ENCODE results near the gene CREB3.

CREB3 gene

DNA sequence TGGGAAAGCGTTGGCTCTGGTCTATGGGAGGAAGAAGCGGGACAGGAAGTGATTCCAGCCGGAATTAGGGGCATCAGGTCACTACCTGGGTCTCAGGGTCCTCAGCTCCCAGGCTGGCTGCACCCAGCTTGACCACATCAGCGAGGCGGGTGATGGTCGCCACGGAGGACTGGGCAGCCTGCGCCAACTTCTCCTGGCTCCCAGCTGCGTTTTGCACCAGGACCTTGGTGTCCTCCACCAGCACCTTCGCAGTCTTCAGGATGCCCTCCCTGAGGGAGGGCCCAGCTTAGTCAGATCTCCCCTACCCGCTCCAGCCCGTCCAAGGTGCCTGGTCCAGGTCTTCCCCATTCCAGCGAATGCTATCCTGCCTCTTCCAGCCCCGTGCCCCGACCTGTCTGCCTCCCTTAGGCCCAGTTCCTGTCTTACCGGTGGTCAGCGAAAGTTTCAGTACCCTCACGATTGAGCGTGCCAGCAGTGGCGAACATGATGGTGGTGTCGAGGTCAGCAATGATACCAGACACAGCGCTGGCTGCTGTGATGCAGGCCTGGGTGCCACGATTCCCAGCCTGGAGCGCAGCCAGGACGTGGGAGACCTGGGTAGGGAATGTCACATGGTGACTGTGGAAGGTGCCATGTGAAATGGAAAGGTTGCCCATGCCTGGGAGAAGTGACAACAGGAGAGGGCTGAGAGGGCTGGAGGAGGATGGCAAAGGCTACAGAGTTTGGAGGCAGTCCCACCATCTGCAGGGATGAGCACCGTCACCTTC, 28.4 kb upstream of the CREB3 start:
- DNase-seq, result no peak

DNA sequence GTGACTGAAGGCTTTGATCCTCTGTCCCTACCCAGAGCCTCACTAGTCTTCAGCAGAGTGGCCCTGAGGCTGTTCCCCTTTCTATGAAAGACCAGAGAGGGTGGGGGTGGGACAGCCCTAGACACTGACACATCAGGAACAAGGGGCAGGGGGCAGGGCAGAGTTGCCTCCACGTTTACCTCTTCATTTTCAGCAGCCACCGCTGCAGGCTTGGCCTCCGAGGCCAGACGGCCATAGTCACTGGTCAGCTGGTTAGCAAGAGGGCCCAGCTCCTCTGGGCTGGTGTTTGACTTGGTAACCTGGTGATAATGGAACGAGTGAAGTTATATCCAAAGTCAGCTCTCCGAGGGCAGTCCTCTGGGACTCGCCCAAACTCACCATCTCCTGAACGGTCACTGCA, 27.1 kb upstream of the CREB3 start:
- DNase-seq, result no peak

DNA sequence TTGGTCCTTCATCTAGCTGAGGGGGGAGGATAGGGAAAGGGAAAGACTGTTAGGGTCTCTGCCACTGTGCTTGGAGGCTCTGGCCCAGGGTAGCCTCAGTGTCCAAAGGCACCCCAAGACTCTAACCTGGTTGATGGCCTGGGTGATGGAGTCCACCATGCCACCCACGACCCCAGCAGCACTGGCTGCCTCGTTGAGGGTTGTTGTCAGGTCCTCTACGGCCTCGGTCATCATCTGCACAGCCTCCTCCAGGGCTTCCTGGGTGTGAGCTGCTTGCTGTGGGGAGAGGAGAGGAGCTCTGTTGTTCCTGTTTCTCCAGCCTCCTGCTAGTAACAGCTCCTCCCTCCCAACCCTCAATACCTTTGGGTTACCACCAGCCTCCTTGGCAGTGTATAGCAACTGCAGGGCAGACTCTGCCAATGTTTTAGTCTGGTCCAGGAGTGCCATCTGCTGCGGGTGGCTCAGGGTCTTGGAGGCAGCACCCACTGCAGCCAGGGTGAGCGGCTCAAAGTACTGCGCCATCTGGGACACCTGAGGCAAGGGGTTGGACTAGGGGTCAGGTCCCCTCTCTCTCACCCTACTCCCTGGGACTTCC, 26.5 kb upstream of the CREB3 start:
- no peak for DNase-seq

DNA sequence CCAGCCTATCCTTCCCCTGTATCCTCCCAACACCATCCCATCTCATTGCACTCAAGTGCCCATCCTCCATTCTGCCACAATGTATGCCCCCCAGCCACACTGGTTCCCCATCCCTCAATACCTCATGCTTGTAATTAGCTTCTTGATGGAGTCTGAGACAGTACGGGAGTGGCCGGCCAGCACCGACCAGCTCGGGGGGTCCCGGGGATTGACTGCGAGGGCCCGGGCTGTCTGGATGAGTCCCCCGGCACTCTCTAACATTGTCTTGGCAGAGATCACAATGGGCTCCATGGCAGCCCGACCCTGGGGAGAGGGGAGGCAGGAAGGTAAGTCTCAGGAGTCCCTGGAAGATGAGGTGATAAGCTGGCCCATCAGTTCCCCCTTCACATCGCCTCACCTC, 25.5 kb upstream of the CREB3 start:
- no peak for DNase-seq

DNA sequence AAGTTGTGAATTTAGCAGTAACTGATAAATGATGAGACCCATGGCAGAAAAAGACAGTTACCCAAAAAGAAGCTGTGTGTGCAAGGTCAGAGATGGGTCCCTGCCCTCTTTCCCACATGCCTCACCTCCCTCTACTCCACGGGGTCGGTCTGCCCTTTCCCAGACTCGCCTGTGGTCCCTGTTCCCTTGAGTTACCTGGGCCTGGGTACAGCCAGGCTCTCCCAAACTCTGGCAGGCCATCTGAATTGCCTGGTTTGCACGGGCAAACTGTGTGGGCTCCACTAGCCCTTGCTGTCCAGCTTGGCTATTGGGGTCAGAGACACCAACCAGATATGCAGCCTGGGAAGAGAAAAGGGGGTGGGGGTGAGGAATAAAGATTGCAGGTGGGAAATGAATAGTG, 24.3 kb upstream of the CREB3 start:
- DNase-seq, result no peak

DNA sequence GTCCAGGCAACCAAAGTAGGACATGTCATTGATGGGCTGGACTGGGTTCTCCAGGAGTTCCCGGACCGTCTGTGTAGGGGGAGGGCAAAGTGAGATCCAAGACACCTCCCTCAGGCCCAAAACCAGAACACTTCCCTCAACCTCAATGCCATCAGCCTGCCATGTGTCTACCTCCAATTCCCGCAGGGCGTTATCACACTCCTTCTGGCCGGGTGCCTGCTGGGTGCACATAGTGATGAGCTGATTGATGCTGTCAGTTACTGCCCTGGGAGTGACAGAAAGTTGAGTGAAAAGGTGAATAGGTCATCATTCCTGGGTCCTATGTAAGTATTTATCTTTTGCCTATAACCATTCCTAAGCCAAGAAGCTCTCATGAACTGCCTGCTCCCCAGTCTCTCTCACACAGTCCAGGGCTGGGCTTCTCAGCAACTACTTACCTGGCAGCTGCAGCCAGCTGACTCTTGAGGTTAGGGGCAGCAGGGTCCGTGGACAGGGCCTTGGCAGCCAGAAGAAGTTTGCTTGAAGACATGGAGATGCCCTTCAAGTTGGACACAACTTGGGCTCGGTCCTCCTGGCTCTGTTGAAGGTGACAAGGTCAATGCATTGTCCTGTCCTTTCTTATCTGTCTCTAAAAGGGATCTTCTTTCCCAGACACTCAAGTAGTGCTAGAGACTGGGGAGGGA, 21.5 kb upstream of the CREB3 start:
- DNase-seq, result no peak

DNA sequence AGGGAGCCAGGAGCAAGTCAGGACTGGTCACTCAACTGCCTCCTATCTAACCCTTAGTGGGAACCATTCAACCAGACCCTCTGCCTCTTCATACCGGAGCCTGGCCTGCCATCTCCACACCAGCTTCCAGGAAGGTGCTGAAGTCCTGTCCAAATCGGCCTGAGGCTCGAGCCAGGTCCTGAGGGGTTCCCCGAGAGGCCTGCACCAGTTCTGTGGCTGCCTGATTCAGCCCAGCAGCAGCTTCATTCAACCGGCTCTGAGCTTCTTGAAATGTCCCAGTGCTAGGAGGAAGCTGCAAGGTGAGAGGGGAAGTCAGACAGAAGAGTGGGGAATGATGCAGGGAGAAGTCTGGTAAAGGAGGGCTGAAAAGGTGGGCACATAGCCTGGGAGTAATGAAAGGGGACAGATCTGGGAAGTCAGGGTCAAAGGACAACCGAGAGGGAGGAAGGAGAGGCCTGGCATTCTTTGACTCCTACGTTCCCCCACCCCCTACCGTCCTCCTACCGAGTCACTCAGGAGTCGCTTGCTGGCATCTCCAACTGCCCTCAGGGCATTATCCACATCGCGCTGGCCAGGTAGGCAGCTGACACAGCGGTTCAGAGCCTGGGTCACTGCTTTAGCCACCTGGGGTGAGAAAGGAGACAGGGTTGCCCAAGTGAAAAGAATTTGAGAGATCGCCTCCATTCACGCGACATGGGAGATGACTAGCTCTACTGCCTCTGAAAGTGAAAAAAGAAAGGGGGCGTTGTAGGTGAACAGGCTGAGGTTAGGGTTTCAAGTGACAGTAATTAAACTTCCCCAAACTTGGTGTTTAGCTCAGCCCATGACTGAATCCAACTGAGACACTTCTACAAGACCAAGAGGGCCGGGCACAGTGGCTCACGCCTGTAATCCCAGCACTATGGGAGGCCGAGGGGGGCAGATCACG, 20.7 kb upstream of the CREB3 start:
- DNase-seq, result no peak

DNA sequence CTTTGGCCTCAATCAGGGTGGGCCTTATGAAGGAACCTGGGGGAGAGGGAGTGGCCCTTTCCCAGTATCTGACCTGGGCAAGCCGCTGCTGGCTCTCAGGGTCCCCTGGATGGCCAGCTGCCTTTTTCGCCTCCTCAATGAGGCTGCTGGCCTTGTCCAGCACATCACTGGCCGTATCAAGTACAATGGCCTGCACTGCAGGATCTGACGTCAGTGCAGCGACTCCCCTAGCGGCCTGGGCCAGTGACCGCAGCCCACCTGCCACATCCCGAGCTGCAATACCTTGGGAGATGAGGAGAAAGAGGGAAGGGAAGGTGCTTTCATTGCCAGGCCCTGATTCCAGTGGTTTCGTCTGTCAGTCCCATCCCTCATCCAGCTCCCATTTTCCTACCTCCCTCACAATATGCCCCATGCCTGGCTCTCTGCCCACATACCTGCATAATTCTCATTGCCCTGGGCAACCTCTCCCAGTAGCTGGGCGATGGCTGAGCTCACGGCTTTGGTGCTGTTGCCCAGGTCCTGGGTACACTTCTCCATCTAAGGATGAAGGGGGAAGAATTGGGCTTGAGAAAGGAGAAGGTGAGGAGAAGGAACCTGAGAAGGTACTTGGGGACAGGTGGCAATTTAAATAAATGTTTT, 19.6 kb upstream of the CREB3 start:
- DNase-seq, result no peak

DNA sequence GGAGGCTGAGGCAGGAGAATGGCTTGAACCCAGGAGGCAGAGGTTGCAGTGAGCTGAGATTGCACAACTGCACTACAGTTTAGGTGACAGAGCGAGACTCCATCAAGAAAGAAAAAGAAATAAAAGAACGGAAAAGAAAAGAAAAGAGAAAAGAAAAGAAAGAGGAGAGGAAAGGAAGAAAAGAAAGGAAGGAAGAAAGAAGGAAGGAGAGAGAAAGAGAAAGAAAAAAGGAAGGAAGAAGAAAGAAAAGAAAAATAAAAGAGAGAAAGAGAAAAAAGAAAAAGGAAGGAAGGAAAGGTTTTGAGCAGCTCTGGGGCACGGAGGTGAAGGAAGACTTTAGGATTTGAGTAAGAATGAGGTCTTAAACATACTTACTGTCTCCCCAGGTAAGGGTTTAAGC, 18.9 kb upstream of the CREB3 start:
- DNase-seq, result no peak

DNA sequence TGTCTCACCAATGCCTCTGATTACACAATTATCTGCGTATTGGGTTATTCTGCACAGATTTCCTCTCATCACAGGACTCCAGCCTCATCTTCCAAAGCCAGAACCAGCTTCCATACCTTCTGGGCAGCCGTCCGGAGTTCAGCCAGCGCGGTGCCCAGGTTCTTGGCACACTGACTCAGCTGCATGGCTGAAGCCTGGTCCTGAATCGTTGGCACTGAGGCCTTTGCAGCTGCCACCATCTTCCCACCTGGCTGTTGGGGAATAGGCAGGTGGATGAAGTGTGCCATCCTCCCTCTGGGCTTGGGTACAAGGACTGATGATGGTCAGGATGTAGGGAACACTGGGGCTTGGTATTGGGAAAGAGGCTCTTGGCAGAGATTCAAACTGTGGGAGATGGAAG, 18.3 kb upstream of the CREB3 start:
- no peak for DNase-seq

DNA sequence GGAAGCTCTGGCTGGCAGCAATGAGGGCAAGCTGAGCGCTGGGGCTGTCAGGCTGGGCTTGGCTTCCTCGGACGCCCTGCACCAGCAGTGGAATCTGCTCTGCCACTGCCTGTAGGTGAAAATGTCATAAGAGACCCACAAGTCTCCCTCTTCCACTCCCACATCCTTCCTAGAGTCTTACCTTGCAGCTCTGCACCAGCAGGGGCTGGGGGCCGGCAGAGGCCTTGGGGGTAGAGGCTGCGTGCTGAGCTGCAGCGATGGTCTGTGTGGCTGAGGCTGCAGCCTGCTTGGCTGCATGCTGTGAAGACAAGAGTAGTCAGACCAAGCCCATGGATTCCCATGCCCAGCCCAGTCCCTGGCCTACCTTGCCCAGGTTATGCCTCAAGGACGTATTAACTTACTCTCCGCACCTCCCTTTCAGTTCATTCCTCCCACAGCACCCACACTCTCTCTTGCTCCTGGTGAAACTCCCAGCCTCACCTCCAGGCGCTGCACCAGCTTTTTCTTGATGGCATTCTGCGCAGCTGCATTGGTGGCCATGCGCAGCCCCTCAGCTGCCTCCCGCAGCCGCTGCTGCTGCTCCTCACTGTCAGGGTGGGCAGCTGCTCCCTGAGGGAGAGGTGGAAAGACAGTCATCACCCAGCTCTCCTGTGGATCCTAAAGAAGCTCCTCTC, 17.8 kb upstream of the CREB3 start:
- no peak for DNase-seq

DNA sequence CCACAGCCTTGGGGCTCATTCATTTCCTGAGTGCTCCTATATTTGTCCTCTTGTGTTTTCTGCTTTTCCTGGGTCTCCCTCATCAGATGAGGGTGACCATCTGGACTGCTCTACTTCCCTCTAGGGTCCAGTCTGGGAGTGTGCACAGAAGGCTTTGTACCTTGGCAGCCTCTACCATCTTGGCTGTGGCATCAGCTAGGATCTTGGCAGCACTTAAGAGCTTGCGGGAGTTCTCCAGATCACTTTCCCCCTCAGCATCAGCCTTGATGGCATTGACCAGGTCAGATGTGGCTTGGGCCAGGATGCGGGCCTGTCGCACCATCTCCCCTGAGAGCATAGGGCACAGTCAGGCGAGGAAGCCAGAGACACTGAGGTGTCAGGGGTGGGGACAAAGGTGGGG, 16.2 kb upstream of the CREB3 start:
- no peak for DNase-seq

DNA sequence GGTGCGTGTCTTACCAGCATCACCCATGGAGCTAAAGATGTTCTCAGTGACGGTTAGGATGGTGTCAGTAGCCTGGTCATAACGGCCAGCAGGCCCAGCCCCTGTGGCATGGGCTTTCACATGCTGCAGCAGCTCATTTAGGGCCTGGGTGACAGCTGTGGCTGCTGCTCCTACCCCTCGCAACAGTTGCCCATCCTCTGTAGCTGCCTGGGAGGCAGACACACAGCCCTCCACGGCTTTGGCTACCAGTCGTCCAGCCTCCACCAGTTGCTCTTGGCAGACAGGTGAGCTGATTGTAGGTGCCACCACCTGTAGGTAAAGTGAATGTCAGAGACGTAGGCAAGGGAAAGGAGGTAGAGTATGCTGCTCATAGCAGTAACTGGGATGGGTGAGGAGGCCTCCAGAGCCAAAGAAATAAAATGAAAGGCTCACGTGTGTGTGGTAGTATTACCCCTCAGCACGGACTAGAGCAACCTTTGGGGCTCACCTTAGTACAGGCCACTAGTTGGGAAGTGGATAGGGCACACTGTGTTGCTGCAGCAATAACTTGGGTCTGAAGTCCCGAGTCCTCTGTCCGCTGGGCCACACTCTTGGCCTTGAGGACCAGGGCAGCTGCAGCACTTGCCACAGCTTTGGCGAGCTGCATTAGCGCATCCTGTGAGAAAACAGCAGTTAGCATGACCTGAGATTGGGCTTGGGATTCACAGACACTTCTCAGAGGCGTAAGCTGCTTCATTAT, 15.2 kb upstream of the CREB3 start:
- no peak for DNase-seq

DNA sequence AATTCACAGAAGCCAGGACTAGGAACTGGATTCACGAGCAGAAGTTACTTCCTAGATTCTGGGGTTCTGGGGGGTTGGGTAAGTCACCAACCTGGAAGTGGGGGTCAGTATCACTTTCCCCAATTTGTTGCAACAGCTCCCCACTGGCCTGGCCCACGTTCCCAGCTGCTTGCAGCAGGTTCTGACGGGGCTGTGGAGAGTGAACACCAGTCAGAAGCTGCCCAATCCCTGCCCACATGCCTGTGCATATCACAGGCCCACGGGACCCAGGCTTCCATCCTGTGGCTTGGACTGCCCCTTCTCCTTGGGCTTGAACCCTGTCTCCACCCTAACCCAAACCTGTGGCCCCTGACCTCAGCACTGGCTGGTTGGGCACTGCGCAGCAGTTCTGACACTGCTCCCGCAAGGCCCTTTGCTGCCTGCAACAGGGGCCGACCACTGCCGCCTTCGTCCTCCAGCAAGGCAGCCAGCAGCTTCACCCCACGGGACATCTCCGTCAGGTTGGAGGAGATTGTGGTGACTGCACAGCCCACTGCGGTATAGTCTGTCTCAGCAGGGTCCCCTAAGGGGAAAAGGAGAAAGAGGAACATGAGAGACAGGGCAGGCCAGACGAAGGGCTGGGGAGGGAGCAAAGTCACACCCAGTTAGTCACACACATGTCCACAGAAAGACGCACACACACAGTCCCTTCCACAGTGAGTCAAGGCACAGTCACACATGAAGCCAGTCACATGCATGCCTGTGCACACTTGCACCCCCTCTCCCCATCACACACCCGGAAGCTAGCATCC, 13.6 kb upstream of the CREB3 start:
- DNase-seq, result no peak

DNA sequence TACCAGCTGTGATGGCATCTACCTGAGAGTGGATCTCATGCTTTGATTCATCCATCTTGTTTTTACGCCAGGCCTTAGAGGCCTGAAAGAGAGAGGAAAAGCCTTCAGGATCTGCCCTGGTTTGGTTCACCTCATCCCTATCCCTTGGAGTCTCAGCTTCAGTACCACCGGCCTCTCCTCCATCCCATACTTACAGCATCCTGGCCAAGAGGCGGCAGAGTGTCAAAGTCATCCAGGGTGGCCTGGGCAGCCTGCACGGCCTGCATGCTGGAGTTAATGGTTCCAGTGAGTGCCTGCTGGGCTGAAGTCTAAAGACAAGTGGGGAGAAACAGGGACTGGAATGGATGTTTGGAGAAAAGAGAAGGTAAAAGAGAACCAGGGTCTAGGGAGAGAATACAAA, 12.9 kb upstream of the CREB3 start:
- DNase-seq, result no peak

DNA sequence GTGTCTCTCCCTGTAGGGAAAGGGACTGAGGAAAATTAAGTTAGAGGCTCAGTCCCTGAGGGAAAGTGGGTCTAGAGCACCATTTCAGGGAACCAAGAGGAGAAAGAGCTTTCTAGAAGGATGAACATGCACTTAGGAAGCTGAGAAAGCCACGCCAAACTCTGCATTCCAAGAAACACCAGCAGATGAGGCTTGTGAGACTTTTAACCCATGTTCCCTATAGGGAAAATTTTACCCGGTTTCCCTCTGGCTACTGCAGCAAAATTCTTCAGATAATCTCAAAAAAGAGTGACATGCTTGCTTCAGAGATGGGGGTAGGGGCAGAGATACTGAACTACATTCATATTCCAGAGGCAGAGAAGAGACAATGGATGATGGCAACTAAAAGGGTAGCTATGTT, 9.0 kb upstream of the CREB3 start:
- DNase-seq, result no peak

DNA sequence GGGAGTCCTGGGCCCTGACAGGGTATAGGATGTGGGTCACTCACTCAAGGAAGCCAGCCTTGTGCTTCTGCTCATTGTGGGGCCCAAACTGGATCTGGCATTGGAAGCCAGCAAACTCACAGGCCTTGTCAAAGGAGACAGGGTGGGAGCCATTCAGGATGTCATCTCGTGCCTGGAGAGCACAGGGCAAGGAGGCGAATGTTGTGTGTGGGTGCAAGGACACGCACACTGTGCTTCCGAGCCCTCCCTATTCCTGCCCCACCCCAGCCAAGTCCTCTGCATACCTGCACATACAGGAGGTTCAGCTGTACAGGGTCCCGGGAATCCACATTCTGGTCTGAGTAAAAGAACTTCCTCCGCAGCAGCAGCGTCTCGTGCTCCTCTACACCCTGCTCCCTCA, 8.6 kb upstream of the CREB3 start:
- DNase-seq, result no peak

DNA sequence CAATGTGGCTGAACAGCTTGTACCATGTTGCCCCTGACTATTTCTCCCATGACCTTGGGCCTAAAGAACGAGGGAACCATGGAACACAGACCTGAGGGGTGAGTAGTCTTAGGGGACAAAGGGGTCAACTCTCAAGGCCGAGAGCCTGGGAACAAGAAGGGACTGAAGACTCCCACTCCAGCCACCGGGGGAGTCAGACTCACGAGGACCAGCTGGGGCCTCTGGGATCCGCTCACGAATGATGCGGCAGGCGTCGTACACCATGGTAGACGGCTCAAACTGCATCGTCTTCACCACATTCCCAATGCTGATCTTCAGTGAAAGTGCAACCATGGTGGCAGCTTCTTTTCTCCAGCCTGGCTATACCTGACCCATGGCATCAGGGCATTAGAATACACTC, 7.1 kb upstream of the CREB3 start:
- no peak for DNase-seq

DNA sequence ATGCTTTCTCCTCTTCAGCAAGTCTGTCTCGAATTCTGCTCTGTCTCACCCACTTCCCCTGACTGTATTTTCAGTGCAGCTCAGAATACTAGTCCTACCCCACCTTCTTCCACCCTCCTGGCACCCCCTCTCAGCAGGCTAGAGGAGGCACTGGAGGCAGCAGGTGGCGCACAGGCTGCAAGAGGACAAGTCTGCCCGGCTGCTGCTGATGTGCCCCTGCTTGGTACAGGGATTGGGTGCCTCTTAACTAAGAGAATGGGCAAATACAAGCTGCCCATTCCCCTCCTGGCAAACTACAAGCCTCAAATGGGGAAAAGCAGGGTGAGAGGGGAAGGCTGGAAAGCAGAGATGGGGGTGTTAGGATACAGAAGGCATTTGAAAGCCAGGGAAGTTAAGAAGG, 5.5 kb upstream of the CREB3 start:
- DNase-seq, result peak in 1 of 2 donors; percentile 38

DNA sequence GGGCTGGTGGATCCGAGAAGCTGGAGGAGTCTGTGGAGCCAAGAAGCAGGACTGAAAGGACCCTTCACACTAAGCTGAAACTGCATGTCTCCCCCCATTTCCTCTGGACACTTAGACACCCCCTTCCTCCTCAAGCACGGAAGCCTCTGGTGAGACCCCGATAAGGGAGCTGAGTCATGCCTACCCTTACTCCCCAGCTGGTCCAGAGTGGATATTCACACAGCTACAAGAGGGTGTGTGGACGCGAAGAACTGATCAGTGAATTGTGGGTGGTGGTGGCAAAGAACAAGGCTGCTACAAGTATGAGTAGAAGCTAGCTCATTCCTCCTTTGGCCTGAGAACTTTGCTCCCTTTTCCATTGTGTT, 4.8 kb upstream of the CREB3 start:
- DNase-seq, result no peak

All from stimulated activated CD4-positive, alpha-beta T cell treated with anti-CD3 and anti-CD28 coated beads, Interleukin-2, amount 100 ng/mL, for 24 hours (primary cell).